ENCODE data around the gene CCSER1.

DNA sequence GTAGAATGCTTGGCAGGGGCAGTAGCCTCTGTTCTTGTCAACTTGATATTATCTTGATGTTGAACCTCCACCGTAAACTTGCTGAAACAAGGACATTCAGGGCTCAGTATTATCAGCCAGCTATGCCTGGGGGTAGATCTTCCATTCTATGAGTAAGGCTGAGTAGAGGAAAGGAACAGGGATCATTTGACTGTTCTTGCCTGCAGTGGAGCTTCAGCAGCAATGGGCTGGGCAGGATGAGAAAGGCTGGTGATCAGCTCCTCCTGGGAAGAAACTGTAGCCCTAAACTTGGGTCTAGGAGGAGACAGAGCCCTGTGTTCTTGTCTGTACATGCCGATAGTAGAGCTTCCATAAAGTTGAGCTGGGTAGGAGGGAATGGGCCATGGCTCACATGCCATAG lies 127.2 kb downstream of the CCSER1 start:
- TF ChIP-seq, protein P1, sequence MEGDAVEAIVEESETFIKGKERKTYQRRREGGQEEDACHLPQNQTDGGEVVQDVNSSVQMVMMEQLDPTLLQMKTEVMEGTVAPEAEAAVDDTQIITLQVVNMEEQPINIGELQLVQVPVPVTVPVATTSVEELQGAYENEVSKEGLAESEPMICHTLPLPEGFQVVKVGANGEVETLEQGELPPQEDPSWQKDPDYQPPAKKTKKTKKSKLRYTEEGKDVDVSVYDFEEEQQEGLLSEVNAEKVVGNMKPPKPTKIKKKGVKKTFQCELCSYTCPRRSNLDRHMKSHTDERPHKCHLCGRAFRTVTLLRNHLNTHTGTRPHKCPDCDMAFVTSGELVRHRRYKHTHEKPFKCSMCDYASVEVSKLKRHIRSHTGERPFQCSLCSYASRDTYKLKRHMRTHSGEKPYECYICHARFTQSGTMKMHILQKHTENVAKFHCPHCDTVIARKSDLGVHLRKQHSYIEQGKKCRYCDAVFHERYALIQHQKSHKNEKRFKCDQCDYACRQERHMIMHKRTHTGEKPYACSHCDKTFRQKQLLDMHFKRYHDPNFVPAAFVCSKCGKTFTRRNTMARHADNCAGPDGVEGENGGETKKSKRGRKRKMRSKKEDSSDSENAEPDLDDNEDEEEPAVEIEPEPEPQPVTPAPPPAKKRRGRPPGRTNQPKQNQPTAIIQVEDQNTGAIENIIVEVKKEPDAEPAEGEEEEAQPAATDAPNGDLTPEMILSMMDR (conservative IDR thresholded peaks at IDR 0.05; ENCODE audit: low read length), result no peak
- TF ChIP-seq EZH2phosphoT487 (IDR thresholded peaks at IDR 0.05; ENCODE audit: borderline replicate concordance), result no peak

All from Loucy (cell line).